GM03348 (cell line): ENCODE data around the gene COL23A1.
"Not testable (repeated sequence)": the region's sequence is repeated elsewhere in the genome, so short reads cannot be mapped to it uniquely, and the experiment has no call there.

Source experiments
- DNase-seq: peaks from one replicate; pipeline ENCODE4 v3.0.0; 2012; ENCODE audit warnings: low spot score

COL23A1 gene

GRCh38 chr5:178237431-178238312 is 352.5 kb downstream of the COL23A1 start:
- DNase-seq: peak; percentile 46

- DNase-seq: no peak
Observed at GRCh38 chr5:178236679-178237078, 353.5 kb downstream of the COL23A1 start.

GRCh38 chr5:178236126-178236525 is 354.1 kb downstream of the COL23A1 start:
- DNase-seq: no peak

GRCh38 chr5:178235588-178235974 is 354.6 kb downstream of the COL23A1 start:
- no peak for DNase-seq

- DNase-seq: peak; percentile 84
Observed at GRCh38 chr5:178234750-178235587, 355.2 kb downstream of the COL23A1 start.

GRCh38 chr5:178234121-178234749 is 356.0 kb downstream of the COL23A1 start:
- DNase-seq: no peak

- DNase-seq: no peak
Observed at GRCh38 chr5:178232920-178233429, 357.2 kb downstream of the COL23A1 start.

- DNase-seq: peak; percentile 92
Observed at GRCh38 chr5:178232124-178232919, 357.9 kb downstream of the COL23A1 start, which contains the start of gene PHYKPL. PHYKPL (minus strand) TSS chr5:178232802; CDS start chr5:178232550, 252 bp downstream.

- DNase-seq: no peak
Observed at GRCh38 chr5:178231539-178232123, 358.6 kb downstream of the COL23A1 start.

GRCh38 chr5:178230879-178231538 is 359.2 kb downstream of the COL23A1 start:
- peak; percentile 42 for DNase-seq

- no peak for DNase-seq
Observed at GRCh38 chr5:178229861-178230260, 360.3 kb downstream of the COL23A1 start.

GRCh38 chr5:178229111-178229510 is 361.1 kb downstream of the COL23A1 start:
- DNase-seq: not testable (repeated sequence)

- no peak for DNase-seq
Observed at GRCh38 chr5:178228609-178229008, 361.6 kb downstream of the COL23A1 start.

GRCh38 chr5:178227929-178228328 is 362.3 kb downstream of the COL23A1 start:
- no peak for DNase-seq

GRCh38 chr5:178227138-178227659 is 363.0 kb downstream of the COL23A1 start:
- DNase-seq: no peak

GRCh38 chr5:178225174-178225573 is 365.0 kb downstream of the COL23A1 start:
- no peak for DNase-seq

- no peak for DNase-seq
Observed at GRCh38 chr5:178224403-178224802, 365.8 kb downstream of the COL23A1 start.

GRCh38 chr5:178223828-178224335 is 366.3 kb downstream of the COL23A1 start:
- no peak for DNase-seq

GRCh38 chr5:178223196-178223773 is 366.9 kb downstream of the COL23A1 start:
- no peak for DNase-seq
